Measurements from ENCODE around the gene MAD1L1. TPM values are rescaled to one million over a fixed set of nuclear protein-coding genes. Genes with fewer than 3 reads are reported as not detected.

Gene MAD1L1
- total RNA-seq, 1 experiment from 2014 or later = 163 TPM

DNA sequence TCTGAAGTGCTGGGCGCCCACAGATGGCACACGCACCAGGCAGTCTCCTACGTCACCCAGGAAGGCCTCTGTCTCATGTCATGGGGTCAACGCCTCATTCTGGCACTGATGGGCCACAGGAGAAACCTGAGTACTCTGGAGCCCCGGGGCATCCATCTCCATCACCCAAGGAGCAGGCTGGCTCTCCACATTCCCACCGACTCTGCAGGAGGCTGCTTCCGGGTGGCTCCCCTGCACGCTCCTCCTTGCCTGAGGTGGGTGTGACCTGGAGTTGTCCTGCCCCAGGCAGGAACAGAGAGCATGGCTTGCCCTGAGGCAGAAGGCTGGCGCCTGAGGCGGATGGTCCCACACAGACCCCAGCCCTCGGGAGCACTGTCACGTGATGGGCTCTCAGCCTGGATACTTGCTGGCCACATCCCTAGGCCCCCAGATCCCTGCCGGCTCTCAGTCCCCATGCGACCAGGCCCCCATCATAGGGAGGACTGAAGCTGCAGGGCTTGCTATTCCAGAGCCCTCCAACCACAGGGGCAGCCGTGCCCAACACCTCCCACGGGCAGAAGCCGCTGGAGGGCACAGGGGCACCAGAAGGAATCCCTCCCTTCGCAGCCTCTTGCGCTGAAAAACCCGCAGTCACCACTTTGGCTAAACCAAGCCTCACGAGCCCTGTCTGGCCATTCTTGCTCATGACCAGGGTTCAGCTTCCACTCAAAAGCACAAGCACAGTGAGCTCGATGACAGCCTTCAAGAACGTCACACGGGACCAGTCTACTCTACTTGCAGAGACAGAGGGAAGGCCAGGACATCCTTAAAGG lies 80.7 kb downstream of the MAD1L1 start:
- DNase-seq (ENCODE audit: low spot score) = no peak
- in situ Hi-C loops (cut with HindIII; ENCODE audit: low sequenced_read_pairs) = no loop called here

GRCh38 chr7:2151237-2151636 lies 81.5 kb downstream of the MAD1L1 start:
- DNase-seq (ENCODE audit: low spot score) = no peak
- in situ Hi-C loops (cut with HindIII; ENCODE audit: low sequenced_read_pairs) = no loop called here

DNA sequence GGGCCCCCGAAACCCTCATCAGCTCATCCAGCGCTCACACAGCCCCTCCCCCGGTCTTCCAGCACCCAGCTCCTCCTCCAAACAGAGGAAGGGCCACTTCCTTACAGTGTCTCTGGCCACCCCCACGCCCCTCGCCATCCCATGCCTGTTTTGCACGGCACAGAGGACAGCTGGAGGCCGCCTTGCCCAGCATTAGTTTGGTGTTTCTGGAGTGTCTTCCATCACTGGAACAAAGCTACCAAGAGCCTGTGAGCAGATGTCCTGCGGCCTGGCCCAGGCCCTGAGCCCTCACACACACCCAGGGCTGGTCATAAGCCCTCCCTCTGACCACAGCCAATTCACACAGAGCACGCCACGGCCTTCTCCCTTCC lies 82.3 kb downstream of the MAD1L1 start:
- no peak for DNase-seq (ENCODE audit: low spot score)
- in situ Hi-C loops (cut with HindIII; ENCODE audit: low sequenced_read_pairs) = no loop called here

GRCh38 chr7:2149672-2150444 lies 82.9 kb downstream of the MAD1L1 start:
- no peak for DNase-seq (ENCODE audit: low spot score)
- in situ Hi-C loops (cut with HindIII; ENCODE audit: low sequenced_read_pairs) = no loop called here

DNA sequence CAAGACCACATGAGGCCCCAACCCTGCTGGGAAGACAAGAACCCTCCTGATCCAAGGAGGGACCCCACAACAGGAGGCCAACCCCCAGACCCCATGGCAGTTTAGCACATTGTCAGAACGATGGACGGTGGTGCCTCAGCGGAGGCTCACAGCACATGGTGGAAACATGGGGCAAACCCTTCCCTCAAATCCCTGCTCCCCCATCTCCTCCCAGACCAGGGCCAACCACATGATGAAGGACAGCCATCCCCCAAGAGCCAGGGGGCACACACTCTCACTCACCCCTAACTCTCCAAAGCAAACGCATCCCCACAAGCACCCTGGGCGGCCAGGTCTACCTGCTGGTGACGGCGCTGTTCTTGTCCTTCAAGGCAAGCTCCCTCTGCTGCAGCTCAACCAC lies 83.9 kb downstream of the MAD1L1 start:
- DNase-seq (ENCODE audit: low spot score) = no peak
- in situ Hi-C loops (cut with HindIII; ENCODE audit: low sequenced_read_pairs) = no loop called here

GRCh38 chr7:2148189-2148588 lies 84.6 kb downstream of the MAD1L1 start:
- DNase-seq (ENCODE audit: low spot score) = no peak
- in situ Hi-C loops (cut with HindIII; ENCODE audit: low sequenced_read_pairs) = no loop called here

DNA sequence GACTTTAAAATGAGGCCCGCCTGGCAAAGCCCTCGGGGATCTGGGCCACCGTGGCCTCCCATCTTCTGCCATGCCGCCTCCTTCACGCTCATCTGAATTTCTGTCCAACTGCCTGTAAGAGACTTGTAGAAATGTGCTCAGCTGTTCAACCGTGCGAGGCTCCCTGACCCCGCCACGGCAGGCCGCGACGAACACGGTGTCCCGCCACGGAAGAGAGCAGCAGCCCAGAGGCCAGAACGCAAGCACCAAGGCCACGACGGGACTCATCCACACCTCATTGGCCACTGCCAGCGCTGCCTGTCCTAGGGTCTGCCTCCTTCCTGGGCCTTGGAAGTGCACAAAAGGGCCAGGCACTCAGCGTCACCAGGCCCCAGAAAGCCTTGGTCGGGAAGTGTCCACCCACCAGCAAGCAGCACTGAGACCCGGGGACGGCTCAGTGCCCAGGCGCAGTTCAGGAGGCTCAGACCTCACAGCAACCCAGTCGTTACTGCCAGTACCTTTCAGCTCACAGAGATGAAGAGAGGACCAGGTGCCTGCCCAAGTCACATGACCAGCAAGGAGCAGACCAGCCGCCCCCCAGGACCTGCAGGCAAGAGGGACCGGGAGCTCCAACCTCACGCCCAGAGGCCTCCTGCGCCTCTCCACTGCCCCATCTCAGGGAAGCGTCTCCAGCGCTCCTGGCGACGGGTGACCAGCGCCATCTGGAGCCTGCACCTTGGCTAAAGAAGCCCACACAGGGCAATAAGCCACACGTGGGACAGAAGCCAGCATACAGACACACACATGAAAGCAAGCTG lies 85.9 kb downstream of the MAD1L1 start:
- in situ Hi-C loops (cut with HindIII; ENCODE audit: low sequenced_read_pairs) = no loop called here
- peak; percentile 74 for DNase-seq (ENCODE audit: low spot score)

DNA sequence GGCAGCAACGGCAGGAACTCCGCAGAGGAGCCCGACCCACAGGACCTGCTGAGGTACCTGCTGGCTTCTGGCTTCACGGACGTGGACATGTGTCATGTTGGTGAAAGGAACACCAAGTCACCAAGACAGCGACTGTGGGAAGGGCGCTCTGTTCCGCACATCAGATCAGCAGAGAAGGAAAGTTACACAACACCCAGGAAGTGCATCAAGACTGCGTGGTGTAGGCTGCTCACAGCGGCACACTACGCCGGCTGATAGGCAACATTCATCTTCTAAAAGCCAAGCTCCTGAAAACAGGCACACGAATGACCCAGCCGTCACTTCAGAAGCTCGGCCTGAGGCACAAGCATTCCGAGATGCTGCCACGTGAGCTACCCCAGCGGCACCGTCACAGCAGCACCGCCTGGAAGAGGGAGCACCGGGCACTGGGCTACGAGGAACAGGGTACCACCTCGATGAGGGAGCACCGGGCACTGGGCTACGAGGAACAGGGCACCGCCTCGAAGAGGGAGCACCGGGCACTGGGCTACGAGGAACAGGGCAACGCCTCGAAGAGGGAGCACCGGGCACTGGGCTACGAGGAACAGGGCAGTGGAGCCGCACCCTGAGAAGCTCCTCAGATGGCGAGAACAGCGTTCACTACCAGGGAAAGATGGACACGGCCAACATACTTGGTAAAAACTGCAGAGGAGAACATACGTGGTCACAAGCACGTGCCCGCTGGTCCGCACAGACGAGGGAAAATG lies 86.7 kb downstream of the MAD1L1 start:
- DNase-seq (ENCODE audit: low spot score) = no peak
- in situ Hi-C loops (cut with HindIII; ENCODE audit: low sequenced_read_pairs) = no loop called here

- DNase-seq (ENCODE audit: low spot score) = no peak
- in situ Hi-C loops (cut with HindIII; ENCODE audit: low sequenced_read_pairs) = no loop called here
These were observed 87.8 kb downstream of the MAD1L1 start for GRCh38 chr7:2144926-2145325.

DNA sequence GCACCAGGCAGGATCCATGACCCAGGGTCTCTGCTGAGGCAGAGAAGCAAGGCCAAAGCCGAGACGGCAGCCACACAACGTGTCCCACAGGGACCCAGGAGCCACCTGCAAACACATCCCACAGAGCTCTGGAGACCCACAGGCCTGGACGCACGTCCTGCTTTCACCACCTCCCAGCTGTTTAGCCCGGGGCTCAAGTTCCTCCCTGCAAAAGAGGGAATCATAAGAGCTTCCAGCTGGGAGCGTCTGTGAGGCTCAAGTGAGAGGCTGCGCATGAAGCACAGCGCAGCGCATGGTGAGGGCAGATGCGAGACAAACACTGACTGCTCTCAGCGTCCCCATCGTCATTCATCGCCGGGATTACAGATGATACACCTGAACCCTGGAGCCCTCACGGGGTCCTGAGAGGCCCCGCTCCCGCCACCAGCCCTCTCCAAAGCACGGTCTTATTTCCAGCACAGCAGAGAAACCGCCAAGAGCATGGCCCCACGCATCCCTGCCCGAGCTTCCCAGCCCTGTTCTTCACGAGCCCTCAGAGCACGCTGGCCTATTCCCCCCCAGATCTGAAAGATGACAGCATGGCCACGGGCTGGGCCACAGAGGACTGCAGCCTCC lies 88.7 kb downstream of the MAD1L1 start:
- DNase-seq (ENCODE audit: low spot score) = no peak
- in situ Hi-C loops (cut with HindIII; ENCODE audit: low sequenced_read_pairs) = no loop called here

GRCh38 chr7:2143450-2143849 lies 89.3 kb downstream of the MAD1L1 start:
- in situ Hi-C loops (cut with HindIII; ENCODE audit: low sequenced_read_pairs) = no loop called here
- no peak for DNase-seq (ENCODE audit: low spot score)

GRCh38 chr7:2142386-2142785 lies 90.4 kb downstream of the MAD1L1 start:
- DNase-seq (ENCODE audit: low spot score) = peak; percentile 63
- in situ Hi-C loops (cut with HindIII; ENCODE audit: low sequenced_read_pairs) = no loop called here

DNA sequence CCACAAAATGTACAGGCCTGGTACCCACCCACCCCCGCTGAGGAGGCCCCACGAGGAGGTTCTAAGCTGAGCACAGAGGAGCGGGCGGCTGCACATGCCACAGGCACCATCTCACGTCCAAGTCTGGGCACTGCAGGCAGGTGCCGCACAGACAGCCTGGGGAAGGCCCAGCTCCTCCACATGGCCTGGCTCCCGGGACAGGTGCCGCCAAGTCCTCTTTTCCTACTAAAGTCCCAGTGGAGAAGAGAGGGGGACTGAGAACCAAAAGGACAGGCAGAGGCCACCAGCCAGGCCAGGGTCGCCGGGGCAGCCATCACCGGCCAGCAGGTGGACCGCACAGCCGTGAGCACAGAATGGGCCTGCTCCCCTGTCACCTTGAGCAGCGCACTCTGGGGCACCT lies 91.1 kb downstream of the MAD1L1 start:
- peak; percentile 40 for DNase-seq (ENCODE audit: low spot score)
- in situ Hi-C loops (cut with HindIII; ENCODE audit: low sequenced_read_pairs) = no loop called here

DNA sequence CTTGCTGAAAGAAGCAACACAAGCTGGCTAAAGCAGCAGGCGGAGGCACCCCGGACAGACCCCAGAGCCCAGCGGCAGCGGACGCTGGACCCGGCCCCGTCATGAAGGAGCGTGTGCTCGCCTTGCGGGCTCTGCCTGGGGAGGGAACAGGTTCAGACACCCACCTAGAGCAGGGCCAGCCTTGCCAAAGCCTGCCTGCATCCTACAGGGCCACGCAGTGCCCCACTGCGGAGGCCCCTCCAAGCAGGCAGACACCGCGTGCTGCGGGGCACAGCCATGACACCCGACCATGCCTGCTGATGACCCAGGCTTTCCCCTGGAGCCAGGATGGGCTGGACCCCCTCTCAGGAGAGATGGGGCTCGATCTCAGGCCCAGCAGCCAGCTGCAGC lies 91.7 kb downstream of the MAD1L1 start:
- in situ Hi-C loops (cut with HindIII; ENCODE audit: low sequenced_read_pairs) = no loop called here
- DNase-seq (ENCODE audit: low spot score) = no peak

DNA sequence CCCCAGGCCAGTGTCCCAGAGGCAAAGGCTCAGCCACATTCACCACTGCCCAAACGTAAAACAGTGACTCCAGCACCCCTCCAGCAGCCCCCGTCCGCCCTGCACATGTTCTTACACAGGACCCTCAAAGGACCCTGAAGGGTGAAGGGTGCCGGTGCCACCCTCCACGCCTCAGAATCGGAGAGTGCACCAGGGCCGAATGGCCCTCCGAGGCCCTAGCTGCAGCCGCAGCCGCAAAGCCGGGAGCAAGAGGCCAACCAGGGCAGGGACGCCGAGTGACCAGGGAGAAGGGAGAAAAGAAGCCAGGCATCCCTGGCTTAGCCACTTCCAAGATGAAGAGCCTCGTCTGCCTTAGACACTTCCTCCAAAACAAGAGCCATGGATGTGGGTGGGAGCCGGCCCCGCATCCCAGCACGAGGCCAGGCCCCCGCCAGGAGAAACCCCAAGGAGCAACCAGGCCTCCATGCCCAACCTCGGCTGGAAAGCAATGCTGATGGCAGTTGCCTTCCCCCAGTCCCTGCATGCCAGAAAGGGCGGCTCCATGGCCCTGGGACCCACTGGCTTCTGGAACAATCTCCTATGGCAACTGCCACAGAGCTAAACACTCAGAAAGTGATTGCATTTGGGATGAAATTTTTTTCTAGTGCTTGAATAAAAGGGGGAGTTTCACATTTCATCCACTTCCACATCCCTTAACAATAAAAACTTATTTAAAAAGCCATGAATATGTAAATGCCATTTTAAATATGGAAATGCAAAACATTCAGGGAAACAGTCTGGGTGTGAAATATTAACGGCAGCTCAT lies 92.3 kb downstream of the MAD1L1 start:
- DNase-seq (ENCODE audit: low spot score) = no peak
- in situ Hi-C loops (cut with HindIII; ENCODE audit: low sequenced_read_pairs) = no loop called here

DNA sequence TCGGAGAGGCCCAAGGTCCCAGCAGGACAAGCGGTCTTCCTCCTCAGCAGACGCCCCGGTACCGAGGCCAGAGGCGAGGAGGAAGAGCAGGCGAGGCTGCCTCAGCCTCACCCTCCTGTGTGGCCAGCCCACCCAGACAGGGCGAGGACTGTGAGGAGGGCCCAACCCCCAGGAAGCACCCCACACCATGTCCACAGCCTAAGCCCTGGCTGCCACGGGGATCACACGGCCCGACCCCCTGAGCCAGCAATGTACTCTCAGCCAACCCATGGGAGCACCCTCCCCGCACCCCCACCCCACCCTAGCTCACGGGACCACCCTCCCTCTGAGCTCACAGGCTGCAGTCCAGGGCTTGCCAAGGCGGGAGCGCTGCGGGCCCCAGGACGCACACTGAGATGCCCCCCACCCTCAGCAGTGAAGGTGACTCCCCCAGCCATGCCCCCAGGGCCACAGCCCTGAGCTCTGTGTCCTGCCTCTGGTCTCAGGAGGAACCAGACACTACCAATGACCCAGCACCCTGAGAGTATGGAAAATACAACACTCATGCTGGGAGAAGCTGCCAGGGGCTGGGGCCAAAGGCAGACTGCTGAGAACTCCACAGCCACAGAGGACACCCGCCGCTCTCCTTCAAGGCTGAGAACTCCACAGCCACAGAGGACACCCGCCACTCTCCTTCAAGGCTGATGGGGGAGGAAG lies 93.6 kb downstream of the MAD1L1 start:
- no peak for DNase-seq (ENCODE audit: low spot score)
- in situ Hi-C loops (cut with HindIII; ENCODE audit: low sequenced_read_pairs) = no loop called here

DNA sequence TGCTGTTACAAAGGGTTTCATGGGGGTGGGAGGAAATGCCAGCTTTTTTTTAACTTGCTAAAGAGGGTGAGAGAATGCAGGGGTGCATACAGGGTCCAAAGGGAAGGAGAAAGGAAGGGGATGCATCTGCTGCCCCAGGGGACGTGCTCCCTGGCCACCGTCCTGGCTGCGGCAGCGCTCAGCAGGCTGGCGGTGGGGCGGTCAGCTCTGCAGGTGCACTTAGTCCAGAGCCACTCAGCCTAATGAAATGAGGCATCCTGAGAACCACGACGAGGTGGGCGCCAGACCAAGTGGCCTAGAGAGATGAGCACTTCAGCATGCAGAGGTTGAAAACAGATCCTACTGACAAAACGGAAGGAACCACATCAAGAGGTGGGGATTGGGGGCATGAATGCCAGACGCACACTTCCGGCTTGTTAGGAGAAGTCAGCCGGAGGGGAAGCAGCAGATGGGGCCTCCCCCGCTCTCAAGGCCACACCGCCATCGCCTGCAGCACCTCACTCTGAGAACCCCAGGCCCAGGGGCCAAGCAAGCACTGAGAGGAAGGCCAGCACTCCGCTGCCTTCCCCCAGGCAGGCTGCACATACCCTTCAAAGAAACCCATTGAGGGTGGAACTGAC lies 94.5 kb downstream of the MAD1L1 start:
- DNase-seq (ENCODE audit: low spot score) = no peak
- in situ Hi-C loops (cut with HindIII; ENCODE audit: low sequenced_read_pairs) = no loop called here

Measured in G401 (cell line).